C4-2B (cell line): Measurements from ENCODE around the gene AMBP.

Experiments used
- CTCF ChIP-seq: fragments of 450-650 bp; conservative IDR thresholded peaks from 2 replicates; pipeline ENCODE4 v1.5.1; 2017; ENCODE audit warnings: mild to moderate bottlenecking
- ZFX ChIP-seq: fragments of 450-650 bp; IDR thresholded peaks from 2 replicates; pipeline ENCODE4 v1.6.1; 2017

DNA sequence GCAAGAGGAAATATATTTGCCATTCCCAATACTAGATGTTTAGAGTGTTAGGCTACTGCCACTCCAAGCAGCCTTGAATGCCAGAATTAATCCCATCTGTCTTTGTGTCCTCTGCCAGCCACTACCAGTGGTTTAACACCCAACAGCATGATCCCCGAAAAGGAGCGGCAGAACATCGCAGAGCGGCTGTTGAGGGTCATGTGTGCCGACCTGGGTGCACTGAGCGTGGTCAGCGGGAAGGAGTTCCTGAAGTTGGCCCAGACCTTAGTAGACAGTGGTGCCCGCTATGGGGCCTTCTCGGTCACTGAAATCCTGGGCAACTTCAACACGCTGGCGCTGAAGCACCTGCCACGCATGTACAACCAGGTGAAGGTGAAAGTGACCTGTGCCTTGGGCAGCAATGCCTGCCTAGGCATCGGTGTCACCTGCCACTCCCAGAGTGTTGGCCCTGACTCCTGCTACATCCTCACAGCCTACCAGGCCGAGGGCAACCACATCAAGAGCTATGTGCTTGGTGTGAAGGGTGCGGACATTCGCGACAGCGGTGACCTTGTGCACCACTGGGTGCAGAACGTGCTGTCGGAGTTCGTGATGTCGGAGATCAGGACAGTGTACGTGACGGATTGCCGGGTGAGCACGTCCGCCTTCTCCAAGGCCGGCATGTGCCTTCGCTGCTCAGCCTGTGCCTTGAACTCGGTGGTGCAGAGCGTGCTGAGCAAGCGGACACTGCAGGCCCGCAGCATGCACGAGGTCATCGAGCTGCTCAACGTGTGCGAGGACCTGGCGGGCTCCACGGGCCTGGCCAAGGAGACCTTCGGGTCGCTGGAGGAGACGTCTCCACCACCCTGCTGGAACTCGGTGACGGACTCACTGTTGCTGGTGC is 29.3 kb downstream of the AMBP start:
- TF ChIP-seq CTCF (no peak), ZFX (no peak)
